Activated naive CD4-positive, alpha-beta T cell treated with Interleukin-2 at 50 U/mL for 16 hours (primary cell): ENCODE data around the gene SNAP47.

Experiments used
- DNase-seq: peaks from one replicate; pipeline ENCODE4 v3.0.0-alpha.2; 2020

Gene SNAP47

DNA sequence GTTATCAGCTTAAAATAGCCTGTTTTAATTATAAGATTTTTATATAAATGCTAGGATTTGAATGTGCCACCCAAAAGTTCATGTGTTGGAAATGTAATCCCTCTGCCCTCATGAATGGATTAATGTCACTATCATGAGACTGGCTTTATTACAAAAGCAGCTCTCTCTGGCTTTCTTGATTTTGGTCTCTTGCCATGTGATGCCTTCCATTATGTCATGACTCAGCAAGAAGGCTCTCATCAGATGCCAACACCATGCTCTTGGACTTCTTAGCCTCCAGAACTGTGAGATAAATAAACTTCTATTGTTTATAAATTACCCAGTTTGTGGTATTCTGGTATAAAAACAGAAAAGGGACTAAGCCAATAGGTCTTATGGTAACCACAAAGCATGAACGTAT is 73.3 kb downstream of the SNAP47 start:
- no peak for DNase-seq

DNA sequence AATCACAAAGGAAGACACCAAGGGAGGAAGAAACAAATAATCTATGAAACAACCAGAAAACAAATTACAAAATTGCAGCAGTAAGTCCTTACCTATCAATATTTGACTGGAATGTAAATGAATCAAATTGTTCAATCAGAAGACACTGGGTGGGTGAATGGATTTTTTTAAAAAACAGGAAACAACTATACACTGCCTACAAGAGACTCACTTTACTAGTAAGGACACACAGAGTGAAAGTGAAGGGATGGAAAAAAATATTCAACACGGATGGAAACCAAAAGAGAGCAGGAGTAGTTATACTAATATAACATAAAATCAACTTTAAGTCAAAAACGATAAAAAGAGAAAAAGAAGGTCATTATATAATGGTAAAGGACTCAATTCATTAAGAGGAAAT is 73.8 kb downstream of the SNAP47 start:
- no peak for DNase-seq

DNA sequence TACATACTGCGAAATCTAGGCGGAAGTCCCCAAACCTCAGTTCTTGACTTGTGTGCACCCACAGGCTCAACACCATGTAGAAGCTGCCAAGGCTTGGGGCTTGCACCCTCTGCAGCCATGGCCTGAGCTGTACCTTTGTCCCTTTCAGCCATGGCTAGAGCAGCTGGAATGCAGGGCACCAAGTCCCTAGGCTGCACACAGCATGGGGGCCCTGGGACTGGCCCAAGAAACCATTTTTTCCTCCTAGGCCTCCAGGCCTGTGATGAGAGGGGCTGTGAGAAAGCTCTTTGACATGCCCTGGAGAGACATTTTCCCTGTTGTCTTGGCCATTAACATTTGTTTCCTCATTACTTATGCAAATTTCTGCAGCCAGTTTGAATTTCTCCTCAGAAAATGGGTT is 78.7 kb downstream of the SNAP47 start:
- DNase-seq = no peak

DNA sequence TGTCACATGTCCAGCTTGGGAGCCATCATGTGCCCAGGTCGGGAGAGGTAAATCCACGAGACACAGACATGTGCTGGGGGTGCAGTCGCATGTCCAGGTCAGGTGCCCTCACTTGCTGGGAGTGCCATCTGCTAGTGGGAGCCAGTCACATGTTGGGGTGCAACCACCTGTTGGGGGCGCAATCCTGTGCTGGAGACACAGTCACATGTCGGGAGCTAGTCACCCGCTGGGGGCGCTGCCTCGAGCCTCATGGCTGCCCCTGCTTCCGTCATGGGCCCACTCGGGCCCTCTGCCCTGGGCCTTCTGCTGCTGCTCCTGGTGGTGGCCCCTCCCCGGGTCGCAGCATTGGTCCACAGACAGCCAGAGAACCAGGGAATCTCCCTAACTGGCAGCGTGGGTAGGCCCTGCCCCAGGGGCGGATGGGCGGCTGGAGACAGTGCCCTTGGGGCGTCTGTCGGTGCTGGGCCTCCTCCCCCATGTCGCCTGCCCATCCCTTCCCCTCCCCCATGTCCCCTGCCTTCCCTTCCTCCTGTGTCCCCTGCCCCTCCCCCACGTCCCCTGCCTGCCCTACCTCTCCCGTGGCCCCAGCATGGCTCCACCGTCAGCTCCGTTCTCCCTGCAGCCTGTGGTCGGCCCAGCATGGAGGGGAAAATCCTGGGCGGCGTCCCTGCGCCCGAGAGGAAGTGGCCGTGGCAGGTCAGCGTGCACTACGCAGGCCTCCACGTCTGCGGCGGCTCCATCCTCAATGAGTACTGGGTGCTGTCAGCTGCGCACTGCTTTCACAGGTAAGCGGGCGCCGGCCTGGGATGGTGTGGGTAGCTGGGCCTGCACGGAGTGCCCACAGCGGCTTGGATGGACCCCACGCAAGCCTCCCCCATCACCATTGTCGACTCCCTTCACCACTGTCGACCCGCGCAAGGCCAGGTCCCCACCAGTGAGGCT is 80.5 kb downstream of the SNAP47 start, which contains the start of gene PRSS38:
Gene PRSS38, plus strand, starts transcription at position 208 of the 942 bp plus-strand sequence. Its CDS starts 42 bp downstream, at position 250.
- DNase-seq = no peak

DNA sequence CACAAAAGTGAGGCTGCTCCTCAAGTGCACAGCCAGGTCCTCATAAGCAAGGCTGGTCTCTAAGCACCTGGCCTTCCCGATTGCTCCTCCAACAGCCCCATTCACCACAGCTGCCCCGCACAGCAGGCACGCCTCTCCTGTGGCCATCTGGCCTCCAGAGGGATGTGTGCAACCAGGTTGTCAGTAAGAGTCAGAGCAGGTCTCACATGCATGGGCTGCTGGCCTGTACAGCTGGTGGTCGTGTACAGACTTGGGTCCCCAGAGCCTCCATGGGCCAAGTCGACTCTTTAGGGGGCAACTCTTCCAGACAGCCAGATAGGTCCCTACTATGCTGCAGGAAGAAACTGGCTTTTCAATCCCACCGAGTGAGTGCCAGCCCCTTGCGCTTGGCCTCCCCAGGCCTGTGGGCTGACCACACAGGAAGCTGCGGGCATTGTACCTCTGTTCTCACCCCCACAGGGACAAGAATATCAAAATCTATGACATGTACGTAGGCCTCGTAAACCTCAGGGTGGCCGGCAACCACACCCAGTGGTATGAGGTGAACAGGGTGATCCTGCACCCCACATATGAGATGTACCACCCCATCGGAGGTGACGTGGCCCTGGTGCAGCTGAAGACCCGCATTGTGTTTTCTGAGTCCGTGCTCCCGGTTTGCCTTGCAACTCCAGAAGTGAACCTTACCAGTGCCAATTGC is 81.7 kb downstream of the SNAP47 start:
- no peak for DNase-seq

- DNase-seq = no peak
Observed at GRCh38 chr1:227823537-227823936, 88.3 kb downstream of the SNAP47 start.

DNA sequence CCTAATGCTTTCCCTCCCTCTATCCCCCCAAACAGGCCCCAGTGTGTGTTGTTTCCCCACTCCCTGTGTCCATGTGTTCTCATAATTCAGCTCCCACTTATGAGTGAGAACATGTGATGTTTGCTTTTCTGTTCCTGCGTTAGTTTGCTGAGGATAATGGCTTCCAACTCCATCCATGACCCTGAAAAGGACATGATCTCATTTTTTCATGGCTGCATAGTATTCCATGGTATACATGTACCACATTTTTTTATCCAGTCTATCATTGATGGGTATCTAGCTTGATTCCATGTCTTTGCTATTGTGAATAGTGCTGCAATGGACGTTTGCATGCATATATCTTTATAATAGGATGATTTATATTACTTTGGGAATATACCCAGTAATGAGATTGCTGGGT is 89.0 kb downstream of the SNAP47 start:
- DNase-seq = no peak

- no peak for DNase-seq
Observed at GRCh38 chr1:227828786-227829185, 93.6 kb downstream of the SNAP47 start.
